Trophoblast cell (in vitro differentiated cells and primary cell): ENCODE measurements around the gene PCSK6.

Experiments
- DNase-seq, 2 donors: peaks; one replicate each; pipeline ENCODE4 v3.0.0-alpha.2; 2016
- H2AFZ ChIP-seq: 2 replicates; pipeline ENCODE4 v1.6.1; 2013; ENCODE audit warnings: low read length, moderate library complexity, mild to moderate bottlenecking; ENCODE audit not compliant: insufficient read depth, poor library complexity
- H2AK5ac ChIP-seq: 2 replicates; pipeline ENCODE4 v1.6.1; 2013; ENCODE audit warnings: mild to moderate bottlenecking, low read length
- H2BK120ac ChIP-seq: 2 replicates; pipeline ENCODE4 v1.6.1; 2013; ENCODE audit warnings: low read length, mild to moderate bottlenecking, moderate library complexity; ENCODE audit not compliant: insufficient read depth, poor library complexity
- H2BK12ac ChIP-seq: 2 replicates; pipeline ENCODE4 v1.6.1; 2013; ENCODE audit warnings: mild to moderate bottlenecking, low read length, moderate library complexity
- H2BK5ac ChIP-seq: 2 replicates; pipeline ENCODE4 v1.6.1; 2013; ENCODE audit warnings: low read length, low read depth, moderate library complexity, mild to moderate bottlenecking; ENCODE audit not compliant: poor library complexity
- H3K14ac ChIP-seq: 2 replicates; pipeline ENCODE4 v1.6.1; 2013; ENCODE audit warnings: mild to moderate bottlenecking, low read length
- H3K18ac ChIP-seq: 2 replicates; pipeline ENCODE4 v1.6.1; 2013; ENCODE audit warnings: mild to moderate bottlenecking, low read length
- H3K23ac ChIP-seq: 2 replicates; pipeline ENCODE4 v1.6.1; 2013; ENCODE audit warnings: low read length
- H3K27ac ChIP-seq: 2 replicates; pipeline ENCODE4 v1.5.1; 2013; ENCODE audit warnings: low read depth, mild to moderate bottlenecking, inconsistent platforms, low read length, moderate library complexity
- H3K27me3 ChIP-seq: 2 replicates; pipeline ENCODE4 v1.6.1; 2013; ENCODE audit warnings: inconsistent platforms, mild to moderate bottlenecking, low read length, moderate library complexity; ENCODE audit not compliant: insufficient read depth
- H3K36me3 ChIP-seq, 2 experiments: 1 replicate in 1 of 2; 2 replicates in 1 of 2; pipeline ENCODE4 v1.6.1; 2013; ENCODE audit warnings: low read length in 2 of 2, mild to moderate bottlenecking in 2 of 2, moderate library complexity in 1 of 2; ENCODE audit not compliant: insufficient read depth in 2 of 2, control insufficient read depth in 1 of 2
- H3K4ac ChIP-seq: 2 replicates; pipeline ENCODE4 v1.6.1; 2013; ENCODE audit warnings: low read depth, mild to moderate bottlenecking, low read length, moderate library complexity
- H3K4me1 ChIP-seq, 2 experiments: 1 replicate in 1 of 2; 2 replicates in 1 of 2; pipeline ENCODE4 v1.6.1; 2013; ENCODE audit warnings: low read length in 2 of 2, mild to moderate bottlenecking in 2 of 2, moderate library complexity in 1 of 2; ENCODE audit not compliant: insufficient read depth in 2 of 2, control insufficient read depth in 1 of 2
- H3K4me2 ChIP-seq: 2 replicates; pipeline ENCODE4 v1.6.1; 2013; ENCODE audit warnings: inconsistent platforms, mild to moderate bottlenecking, low read length, moderate library complexity
- H3K4me3 ChIP-seq: 2 replicates; pipeline ENCODE4 v1.5.1; 2013; ENCODE audit warnings: mild to moderate bottlenecking, low read depth, low read length, inconsistent platforms
- H3K79me1 ChIP-seq: one replicate; pipeline ENCODE4 v1.6.1; 2013; ENCODE audit warnings: low read length
- H3K79me2 ChIP-seq: 2 replicates; pipeline ENCODE4 v1.6.1; 2013; ENCODE audit warnings: low read length, mild to moderate bottlenecking; ENCODE audit not compliant: control insufficient read depth, insufficient read depth, poor library complexity
- H3K9ac ChIP-seq: 2 replicates; pipeline ENCODE4 v1.6.1; 2013; ENCODE audit warnings: mild to moderate bottlenecking, low read length
- H3K9me3 ChIP-seq: 2 replicates; pipeline ENCODE4 v1.6.1; 2013; ENCODE audit warnings: low read depth, mild to moderate bottlenecking, control low read depth, inconsistent platforms, low read length; ENCODE audit not compliant: insufficient read depth
- H4K12ac ChIP-seq: 2 replicates; pipeline ENCODE4 v1.6.1; 2013; ENCODE audit warnings: low read depth, mild to moderate bottlenecking, low read length, moderate library complexity
- H4K8ac ChIP-seq: 2 replicates; pipeline ENCODE4 v1.6.1; 2013; ENCODE audit warnings: low read depth, mild to moderate bottlenecking, low read length, moderate library complexity
- H4K91ac ChIP-seq: one replicate; pipeline ENCODE4 v1.6.1; 2013; ENCODE audit warnings: low read depth, mild to moderate bottlenecking, low read length, moderate library complexity
- WGBS: extraction: QIAGEN DNeasy Blood & Tissue Kit; methylation state at CpG from one replicate; pipeline ENCODE4 v1.1.7; 2013; ENCODE audit warnings: missing lambda C conversion rate; ENCODE audit not compliant: insufficient read length, insufficient coverage; ENCODE audit errors: extremely low coverage; 5-methylcytosine and 5-hydroxymethylcytosine counted together

Gene PCSK6

DNA sequence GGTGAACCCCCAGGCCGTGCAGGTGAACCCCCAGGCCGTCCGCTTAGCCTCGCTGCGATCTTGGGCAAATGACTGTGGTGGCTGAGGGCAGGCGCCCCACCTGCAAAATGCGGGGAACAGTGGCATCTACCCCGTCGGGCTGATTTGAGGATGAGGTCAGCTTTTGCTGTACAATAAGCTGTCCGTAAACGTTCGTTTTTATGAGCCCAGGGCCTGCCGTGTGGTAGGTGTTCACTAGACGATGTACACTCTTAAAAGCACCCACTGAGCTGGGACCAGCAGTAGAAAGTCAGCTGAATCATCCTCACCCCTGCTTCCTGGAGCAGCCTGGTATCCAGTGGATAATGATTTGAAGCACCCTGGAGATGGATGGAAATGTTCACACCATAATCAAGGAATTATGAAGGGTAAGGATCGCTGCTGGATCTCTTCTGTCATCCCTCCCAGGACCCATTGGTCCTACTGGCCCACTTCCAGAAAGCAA, 943 bp upstream of the PCSK6 start:
- H2BK5ac ChIP-seq: no peak overlapping the region
- peaks cover 10% of the 10 kb centered on the region for H3K9me3 ChIP-seq
- H3K4ac ChIP-seq: no peak overlapping the region
- no peak overlapping the region for H3K23ac ChIP-seq
- DNase-seq: peak in 1 of 2 donors; percentile 26
- H3K4me1 ChIP-seq: peaks cover 3 to 4% of the 10 kb centered on the region in 2 experiments
- no peak overlapping the region for H2AK5ac ChIP-seq
- H2BK120ac ChIP-seq: no peak overlapping the region
- H3K27me3 ChIP-seq: peaks cover 8% of the 10 kb centered on the region
- no peak overlapping the region for H4K91ac ChIP-seq
- H4K12ac ChIP-seq: no peak overlapping the region
- peaks cover 2% of the 10 kb centered on the region for H3K79me1 ChIP-seq
- H2AFZ ChIP-seq: no peak overlapping the region
- no peak overlapping the region for H3K18ac ChIP-seq
- no peak overlapping the region for H3K4me2 ChIP-seq
- no peak overlapping the region for H2BK12ac ChIP-seq
- no peak overlapping the region for H3K27ac ChIP-seq
- no CpG with 5 or more reads among the region's 15 CpGs for WGBS
- no peak overlapping the region for H3K9ac ChIP-seq
- H3K14ac ChIP-seq: no peak overlapping the region
- no peak overlapping the region for H3K4me3 ChIP-seq
- H3K36me3 ChIP-seq: no peaks in the 10 kb centered on the region
- no peaks in the 10 kb centered on the region for H3K79me2 ChIP-seq
- H4K8ac ChIP-seq: no peak overlapping the region

DNA sequence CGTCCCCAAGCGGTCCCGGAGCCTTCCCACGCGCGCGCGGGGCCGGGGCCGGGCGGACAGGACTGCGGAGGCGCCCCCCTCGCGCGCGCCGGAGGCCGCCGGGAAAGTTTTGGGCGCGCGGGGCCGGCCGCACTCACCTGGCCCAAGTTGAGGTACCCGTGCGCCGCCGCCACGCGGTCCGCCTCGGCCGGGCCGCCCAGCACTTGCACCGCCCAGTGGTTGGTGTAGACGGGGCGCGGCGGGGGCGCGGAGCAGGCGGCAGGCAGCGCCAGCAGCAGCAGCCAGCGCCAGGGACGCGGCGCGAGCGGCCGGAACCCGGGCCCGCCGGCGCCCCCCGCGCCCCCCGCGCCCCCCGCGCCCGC, 289 bp downstream of the PCSK6 start:
- no peak overlapping the region for H4K12ac ChIP-seq
- H2AFZ ChIP-seq: peak overlapping the region; percentile 47
- no peak overlapping the region for H2BK12ac ChIP-seq
- WGBS: no CpG with 5 or more reads among the region's 62 CpGs
- H2AK5ac ChIP-seq: no peak overlapping the region
- H3K79me2 ChIP-seq: no peaks in the 10 kb centered on the region
- peak overlapping the region; percentile 60 for H4K8ac ChIP-seq
- peaks cover 3 to 4% of the 10 kb centered on the region in 2 experiments for H3K4me1 ChIP-seq
- H2BK120ac ChIP-seq: no peak overlapping the region
- H3K9ac ChIP-seq: no peak overlapping the region
- no peak overlapping the region for H3K27ac ChIP-seq
- peak overlapping the region; percentile 32 for H4K91ac ChIP-seq
- no peak overlapping the region for H3K23ac ChIP-seq
- H3K9me3 ChIP-seq: peaks cover 10% of the 10 kb centered on the region
- peak; percentile 47 to 69 for DNase-seq
- H3K27me3 ChIP-seq: peaks cover 8% of the 10 kb centered on the region
- peak overlapping the region; percentile 83 for H3K4me2 ChIP-seq
- H3K4me3 ChIP-seq: peak overlapping the region; percentile 71
- no peak overlapping the region for H2BK5ac ChIP-seq
- no peak overlapping the region for H3K18ac ChIP-seq
- no peak overlapping the region for H3K4ac ChIP-seq
- H3K36me3 ChIP-seq: no peaks in the 10 kb centered on the region
- peak overlapping the region; percentile 30 for H3K14ac ChIP-seq
- peaks cover 2% of the 10 kb centered on the region for H3K79me1 ChIP-seq

DNA sequence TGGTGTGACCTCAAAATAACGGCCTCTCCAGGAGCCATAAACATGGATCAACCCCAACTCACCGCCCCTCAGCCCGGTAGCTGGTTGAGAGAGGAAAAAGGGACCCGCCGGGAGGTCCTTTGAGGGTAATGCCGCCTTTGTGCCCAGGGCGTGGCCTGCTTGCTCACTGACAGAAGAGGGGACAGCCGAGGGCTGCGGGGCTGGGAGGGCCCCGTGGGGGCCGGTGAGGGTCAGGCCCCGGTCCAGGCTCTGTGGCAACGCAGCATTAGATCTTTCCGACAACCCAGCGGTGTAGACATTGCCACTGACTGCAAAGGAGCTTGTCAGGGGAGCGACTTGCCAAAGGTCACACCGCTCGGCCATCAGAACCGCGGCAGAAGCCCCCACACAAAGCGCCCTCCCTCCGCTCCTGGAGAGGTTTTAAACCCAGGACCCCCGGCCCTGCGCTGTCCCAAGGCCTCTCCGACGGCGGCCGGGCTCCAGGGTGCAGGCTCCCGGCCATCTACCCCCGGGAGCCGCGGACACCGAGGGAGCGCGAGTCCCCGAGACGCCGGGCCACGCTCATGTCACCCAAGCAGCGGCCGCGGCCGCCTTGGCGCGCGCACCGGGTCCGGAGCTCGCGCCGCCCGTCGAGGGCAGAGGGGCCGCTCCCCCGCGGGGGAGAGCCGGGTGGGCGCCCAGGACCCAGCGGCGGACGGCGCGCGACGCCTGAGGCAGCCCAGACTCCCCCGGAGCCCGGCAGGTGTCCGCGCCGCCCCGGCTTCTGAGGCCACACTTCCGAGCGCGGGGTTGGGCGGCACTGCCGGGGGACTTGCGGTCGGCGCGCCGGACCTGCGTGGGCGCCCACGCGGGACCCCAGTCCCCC, 975 bp downstream of the PCSK6 start:
- no peak overlapping the region for H2BK120ac ChIP-seq
- WGBS: no CpG with 5 or more reads among the region's 85 CpGs
- no peak for DNase-seq

DNA sequence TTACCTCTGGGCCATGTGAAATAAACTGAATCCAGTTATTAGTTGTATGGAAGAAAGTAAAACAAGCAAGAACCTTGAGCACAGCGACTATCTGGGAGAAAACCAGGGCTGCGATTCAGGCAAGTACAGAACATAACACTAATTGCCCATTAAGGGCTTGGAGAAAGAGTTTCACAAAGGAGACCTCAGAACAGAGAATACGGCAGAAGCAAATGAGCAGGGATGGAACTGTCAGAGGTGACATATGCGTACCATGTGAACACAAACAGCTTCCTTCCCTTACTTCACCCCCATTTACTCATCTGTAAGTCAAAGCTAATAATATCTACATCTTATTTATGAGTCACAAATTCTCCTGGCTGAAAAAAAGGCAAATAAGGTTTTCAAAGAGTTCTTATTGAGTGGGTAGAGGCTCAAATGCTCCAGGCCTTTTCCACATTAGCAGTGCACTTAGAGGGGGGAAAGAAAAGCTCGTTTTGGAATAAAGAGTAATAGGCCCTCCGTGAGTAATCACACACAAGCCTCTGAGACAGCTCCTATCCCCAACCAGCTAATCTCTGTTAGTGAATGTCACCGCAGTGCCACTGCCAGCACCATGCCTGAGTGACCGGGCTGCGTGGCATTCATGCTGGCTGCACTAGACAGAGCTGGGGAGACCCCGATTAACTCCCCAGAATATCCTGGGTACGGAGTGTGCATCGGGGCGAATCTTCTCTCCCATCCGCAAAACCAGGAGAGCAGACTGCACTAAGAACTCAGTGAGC, 2.6 kb downstream of the PCSK6 start:
- Histone ChIP-seq H3K9ac (no peak overlapping the region), H3K9me3 (peaks cover 10% of the 10 kb centered on the region), H3K36me3 (no peaks in the 10 kb centered on the region), H2AFZ (no peak overlapping the region), H3K4me3 (no peak overlapping the region), H3K14ac (no peak overlapping the region), H2BK120ac (no peak overlapping the region), H3K23ac (no peak overlapping the region), H3K4me2 (no peak overlapping the region), H2BK5ac (no peak overlapping the region), H4K91ac (no peak overlapping the region), H4K8ac (no peak overlapping the region), H3K27me3 (peaks cover 8% of the 10 kb centered on the region), H3K18ac (no peak overlapping the region), H3K79me1 (peaks cover 8% of the 10 kb centered on the region), H3K79me2 (peaks cover 1% of the 10 kb centered on the region), H4K12ac (no peak overlapping the region), H3K4ac (no peak overlapping the region), H2BK12ac (no peak overlapping the region), H3K4me1 (peaks cover 18% of the 10 kb centered on the region in 2 experiments), H2AK5ac (no peak overlapping the region), H3K27ac (no peak overlapping the region)
- DNase-seq: no peak
- WGBS: no CpG with 5 or more reads among the region's 14 CpGs

More for the DNA sequence above, 975 bp downstream of the PCSK6 start:
- H3K27ac ChIP-seq: no peak overlapping the region
- no peak overlapping the region for H2BK5ac ChIP-seq
- no peak overlapping the region for H3K4ac ChIP-seq
- H3K36me3 ChIP-seq: no peaks in the 10 kb centered on the region
- peak overlapping the region; percentile 7 for H3K4me3 ChIP-seq
- H4K91ac ChIP-seq: no peak overlapping the region
- H3K9ac ChIP-seq: no peak overlapping the region
- no peak overlapping the region for H4K12ac ChIP-seq
- no peak overlapping the region for H3K23ac ChIP-seq
- no peaks in the 10 kb centered on the region for H3K79me2 ChIP-seq
- no peak overlapping the region for H2BK12ac ChIP-seq
- no peak overlapping the region for H2AK5ac ChIP-seq
- H3K4me2 ChIP-seq: peak overlapping the region; percentile 83
- H3K4me1 ChIP-seq: peaks cover 5 to 6% of the 10 kb centered on the region in 2 experiments
- H3K14ac ChIP-seq: no peak overlapping the region
- no peak overlapping the region for H4K8ac ChIP-seq
- H3K27me3 ChIP-seq: peaks cover 8% of the 10 kb centered on the region
- H3K79me1 ChIP-seq: peaks cover 2% of the 10 kb centered on the region
- peaks cover 10% of the 10 kb centered on the region for H3K9me3 ChIP-seq
- H3K18ac ChIP-seq: no peak overlapping the region
- no peak overlapping the region for H2AFZ ChIP-seq
